K562 (cell line): ENCODE data around the gene CCDC192.

Experiments used
- FOXA1 ChIP-seq: fragments of 450-650 bp; IDR thresholded peaks from 2 replicates; pipeline ENCODE4 v1.6.1; 2016; ENCODE audit warnings: mild to moderate bottlenecking, borderline replicate concordance
- NR2C2 ChIP-seq, 2 experiments: fragments of 200-800 bp in 1 of 2; sonication (Bioruptor generic) in 1 of 2; sonication (generic) in 1 of 2; formaldehyde crosslinking in 1 of 2; IDR thresholded peaks; 2 replicates each; pipeline versions ENCODE4 v1.6.1 to v1.8.0; 2016 to 2022; ENCODE audit warnings: mild to moderate bottlenecking in 1 of 2, missing compliant biosample characterization in 1 of 2, missing genetic modification characterization in 1 of 2, missing genetic modification reagents in 1 of 2
- VEZF1 ChIP-seq: fragments of 200-800 bp; sonication (Bioruptor generic); IDR thresholded peaks from 2 replicates; pipeline ENCODE4 v1.6.1; 2017; ENCODE audit warnings: missing genetic modification characterization, missing compliant biosample characterization
- ZNF398 ChIP-seq: fragments of 250-450 bp; sonication (Bioruptor Pico); IDR thresholded peaks from 2 replicates; pipeline ENCODE4 v1.8.0; 2021; ENCODE audit warnings: moderate library complexity, mild to moderate bottlenecking, inconsistent platforms
- ZNF780A ChIP-seq: fragments of 250-450 bp; sonication (Bioruptor Pico); IDR thresholded peaks from 2 replicates; pipeline ENCODE4 v1.5.0; 2021; ENCODE audit warnings: mild to moderate bottlenecking
- TF ChIP-seq, protein P1 (sequence below), 3 experiments: IDR thresholded peaks in 2 of 3; conservative IDR thresholded peaks in 1 of 3; 2 replicates each; pipeline ENCODE4 v1.5.1; 2011 to 2012; ENCODE audit warnings: low read length in 3 of 3, mild to moderate bottlenecking in 3 of 3, control low read depth in 2 of 3, improper control_type of control experiment in 1 of 3, inconsistent platforms in 1 of 3, low read depth in 1 of 3, mixed read lengths in 1 of 3, moderate library complexity in 1 of 3; ENCODE audit not compliant: insufficient read depth in 2 of 3

GRCh38 chr5:127851964-127852363, 148.8 kb downstream of the CCDC192 start:
- TF ChIP-seq, protein P1, sequence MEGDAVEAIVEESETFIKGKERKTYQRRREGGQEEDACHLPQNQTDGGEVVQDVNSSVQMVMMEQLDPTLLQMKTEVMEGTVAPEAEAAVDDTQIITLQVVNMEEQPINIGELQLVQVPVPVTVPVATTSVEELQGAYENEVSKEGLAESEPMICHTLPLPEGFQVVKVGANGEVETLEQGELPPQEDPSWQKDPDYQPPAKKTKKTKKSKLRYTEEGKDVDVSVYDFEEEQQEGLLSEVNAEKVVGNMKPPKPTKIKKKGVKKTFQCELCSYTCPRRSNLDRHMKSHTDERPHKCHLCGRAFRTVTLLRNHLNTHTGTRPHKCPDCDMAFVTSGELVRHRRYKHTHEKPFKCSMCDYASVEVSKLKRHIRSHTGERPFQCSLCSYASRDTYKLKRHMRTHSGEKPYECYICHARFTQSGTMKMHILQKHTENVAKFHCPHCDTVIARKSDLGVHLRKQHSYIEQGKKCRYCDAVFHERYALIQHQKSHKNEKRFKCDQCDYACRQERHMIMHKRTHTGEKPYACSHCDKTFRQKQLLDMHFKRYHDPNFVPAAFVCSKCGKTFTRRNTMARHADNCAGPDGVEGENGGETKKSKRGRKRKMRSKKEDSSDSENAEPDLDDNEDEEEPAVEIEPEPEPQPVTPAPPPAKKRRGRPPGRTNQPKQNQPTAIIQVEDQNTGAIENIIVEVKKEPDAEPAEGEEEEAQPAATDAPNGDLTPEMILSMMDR (IDR thresholded peaks at IDR 0.05 in 2 of 3, conservative IDR thresholded peaks at IDR 0.05 in 1 of 3; ENCODE audit: insufficient read depth in 2 of 3, low read depth in 1 of 3, low read length in 3 of 3) = no peak
- TF ChIP-seq ZNF398 (CRISPR knock-in tag) (no peak), FOXA1 (no peak), ZNF780A (no peak), NR2C2 (CRISPR knock-in tag; IDR thresholded peaks at IDR 0.05) (no peak), NR2C2 (tag; IDR thresholded peaks at IDR 0.05) (no peak), VEZF1 (CRISPR knock-in tag) (no peak)
